ENCODE data around the gene TOLLIP.
"Not testable (repeated sequence)": the region's sequence is repeated elsewhere in the genome, so short reads cannot be mapped to it uniquely, and the experiment has no call there.

Gene TOLLIP

GRCh38 chr11:1309498-1310317, at the start of gene TOLLIP:
Gene TOLLIP (minus strand): TSS chr11:1309632. CDS start chr11:1309498, 134 bp downstream.
- DNase-seq (ENCODE audit: low read depth, low spot score) = peak; percentile 50

GRCh38 chr11:1358931-1359330, 49.5 kb upstream of the TOLLIP start:
- not testable (repeated sequence) for DNase-seq (ENCODE audit: low read depth, low spot score)

GRCh38 chr11:1358286-1358685, 48.9 kb upstream of the TOLLIP start:
- DNase-seq (ENCODE audit: low read depth, low spot score) = no peak

GRCh38 chr11:1356478-1356960, 47.1 kb upstream of the TOLLIP start:
- no peak for DNase-seq (ENCODE audit: low read depth, low spot score)

GRCh38 chr11:1356007-1356435, 46.6 kb upstream of the TOLLIP start:
- DNase-seq (ENCODE audit: low read depth, low spot score) = no peak

- DNase-seq (ENCODE audit: low read depth, low spot score) = no peak
Measured at GRCh38 chr11:1354125-1354938, 44.9 kb upstream of the TOLLIP start.

GRCh38 chr11:1353383-1354124, 44.1 kb upstream of the TOLLIP start:
- DNase-seq (ENCODE audit: low read depth, low spot score) = no peak

- no peak for DNase-seq (ENCODE audit: low read depth, low spot score)
Measured at GRCh38 chr11:1352696-1353382, 43.4 kb upstream of the TOLLIP start.

GRCh38 chr11:1351278-1351937, 42.0 kb upstream of the TOLLIP start:
- DNase-seq (ENCODE audit: low read depth, low spot score) = no peak

GRCh38 chr11:1350086-1350725, 40.8 kb upstream of the TOLLIP start:
- no peak for DNase-seq (ENCODE audit: low read depth, low spot score)

- no peak for DNase-seq (ENCODE audit: low read depth, low spot score)
Measured at GRCh38 chr11:1349327-1350041, 40.1 kb upstream of the TOLLIP start.

- no peak for DNase-seq (ENCODE audit: low read depth, low spot score)
Measured at GRCh38 chr11:1348796-1349326, 39.4 kb upstream of the TOLLIP start.

GRCh38 chr11:1348146-1348795, 38.8 kb upstream of the TOLLIP start:
- DNase-seq (ENCODE audit: low read depth, low spot score) = no peak

- not testable (repeated sequence) for DNase-seq (ENCODE audit: low read depth, low spot score)
Measured at GRCh38 chr11:1347411-1347999, 38.1 kb upstream of the TOLLIP start.

GRCh38 chr11:1346669-1347390, 37.4 kb upstream of the TOLLIP start:
- no peak for DNase-seq (ENCODE audit: low read depth, low spot score)

- no peak for DNase-seq (ENCODE audit: low read depth, low spot score)
Measured at GRCh38 chr11:1345737-1346513, 36.5 kb upstream of the TOLLIP start.
